IMR-90 (cell line): ENCODE results near the gene UCP2.

Experiments used
- CHD1 ChIP-seq: IDR thresholded peaks from 2 replicates; pipeline ENCODE4 v1.6.1; 2012; ENCODE audit warnings: low read depth, low read length, improper control_type of control experiment
- CTCF ChIP-seq: conservative IDR thresholded peaks from 2 replicates; pipeline ENCODE4 v1.5.1; 2012; ENCODE audit warnings: mild to moderate bottlenecking, low read depth, low read length, improper control_type of control experiment
- FOS ChIP-seq: fragments of 150-350 bp; IDR thresholded peaks from 2 replicates; pipeline ENCODE4 v1.6.1; 2016; ENCODE audit warnings: low read depth, low read length
- MXI1 ChIP-seq: IDR thresholded peaks from 2 replicates; pipeline ENCODE4 v1.6.1; 2012; ENCODE audit warnings: low read depth, mild to moderate bottlenecking, low read length, moderate library complexity, borderline replicate concordance
- POLR2A ChIP-seq: IDR thresholded peaks from 2 replicates; pipeline ENCODE4 v1.6.1; 2012; ENCODE audit warnings: mild to moderate bottlenecking, low read depth, low read length
- RAD21 ChIP-seq: IDR thresholded peaks from 2 replicates; pipeline ENCODE4 v1.6.1; 2012; ENCODE audit warnings: low read length, improper control_type of control experiment
- RCOR1 ChIP-seq: IDR thresholded peaks from 2 replicates; pipeline ENCODE4 v1.6.1; 2012; ENCODE audit warnings: mild to moderate bottlenecking, low read length, improper control_type of control experiment; ENCODE audit not compliant: insufficient replicate concordance
- RFX5 ChIP-seq: IDR thresholded peaks from 2 replicates; pipeline ENCODE4 v1.8.0; 2012; ENCODE audit warnings: low read depth, mild to moderate bottlenecking, low read length, moderate library complexity
- SMC3 ChIP-seq: fragments of 150-350 bp; IDR thresholded peaks from 2 replicates; pipeline ENCODE4 v1.6.1; 2016; ENCODE audit warnings: low read depth, mild to moderate bottlenecking, antibody characterized with exemption, low read length, moderate library complexity
- USF2 ChIP-seq: fragments of 150-350 bp; IDR thresholded peaks from 2 replicates; pipeline ENCODE4 v1.6.1; 2017; ENCODE audit warnings: mild to moderate bottlenecking, antibody characterized with exemption, low read length, low read depth

GRCh38 chr11:74030723-74031676 is 48.4 kb upstream of the UCP2 start:
- TF ChIP-seq CTCF = no peak
- no peak for TF ChIP-seq CHD1
- TF ChIP-seq POLR2A = no peak
- TF ChIP-seq MXI1 = no peak
- TF ChIP-seq RAD21 = no peak
- TF ChIP-seq RFX5 = no peak
- no peak for TF ChIP-seq USF2
- TF ChIP-seq FOS = no peak
- no peak for TF ChIP-seq SMC3
- no peak for TF ChIP-seq RCOR1
